Measurements from ENCODE around the gene ISG20. TPM values are rescaled to one million over a fixed set of nuclear protein-coding genes. Genes with fewer than 3 reads are reported as not detected.

ISG20 gene
- total RNA-seq, 1 experiment from 2014 or later: 6.4 TPM

DNA sequence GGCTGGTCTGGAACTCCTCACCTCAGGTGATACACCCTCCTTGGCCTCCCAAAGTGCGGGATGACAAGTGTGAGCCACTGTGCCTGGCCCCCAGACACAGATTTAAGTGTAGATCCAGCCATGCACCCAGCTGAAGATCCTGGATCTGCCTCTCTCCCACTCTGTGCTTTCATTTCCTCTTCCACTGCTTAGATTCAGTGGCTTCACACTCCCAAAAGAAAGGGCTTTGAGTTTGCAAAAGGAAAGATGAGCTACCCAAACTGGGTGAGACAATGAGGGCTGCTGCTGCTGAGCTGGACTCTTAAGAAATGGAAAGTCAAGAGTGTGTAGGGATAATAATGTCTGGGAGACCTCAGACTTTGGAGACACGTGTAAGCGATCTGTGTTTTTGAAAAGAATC lies 45.5 kb downstream of the ISG20 start:
- CTCF ChIA-PET: no interaction called here
- H3K36me3 Mint-ChIP-seq (ENCODE audit: insufficient read depth, unreplicated experiment): no peaks in the 10 kb centered on the region
- intact Hi-C loops (cut with micrococcal nuclease; ENCODE audit: unreplicated experiment): no loop called here

DNA sequence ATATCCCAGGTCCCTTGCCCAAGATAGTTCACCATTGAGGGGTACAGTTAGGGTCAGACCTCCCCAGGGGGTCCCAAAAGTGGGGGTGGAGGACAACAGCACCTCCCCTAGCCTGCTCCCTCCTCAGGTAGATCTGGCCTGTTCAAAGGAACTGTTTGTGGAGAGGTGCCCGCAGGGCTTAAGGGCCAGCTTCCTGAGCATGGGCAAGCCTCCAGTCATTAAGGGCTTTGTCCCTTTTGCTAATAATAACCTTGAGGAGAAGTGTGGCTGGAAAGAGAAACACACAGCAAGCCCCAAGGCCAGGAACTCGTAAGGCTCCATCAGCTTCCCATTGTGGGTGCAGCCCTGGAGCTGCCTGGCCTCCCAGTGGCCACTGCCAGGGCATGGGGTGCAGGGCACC lies 47.4 kb downstream of the ISG20 start:
- Histone ChIP-seq H3K36me3 (ENCODE audit: control insufficient read depth, insufficient read depth, low read length) (no peaks in the 10 kb centered on the region), H3K27me3 (replicated peaks; ENCODE audit: control insufficient read depth, insufficient read depth, low read length) (no peaks in the 10 kb centered on the region), H3K9me3 (no peaks in the 10 kb centered on the region; the same call in 1 of the 2 replicates), H3K4me1 (peaks cover 10% of the 10 kb centered on the region; the same call in 1 of the 2 replicates), H3K4me3 (ENCODE audit: low read depth, low read length) (no peak overlapping the region)
- H3K36me3 Mint-ChIP-seq (ENCODE audit: insufficient read depth, unreplicated experiment): no peaks in the 10 kb centered on the region
- peaks cover 12% of the 10 kb centered on the region for H3K9me3 Mint-ChIP-seq (ENCODE audit: unreplicated experiment)
- CTCF ChIA-PET: no interaction called here
- POLR2A ChIA-PET: no interaction called here
- TF ChIP-seq, protein P1, sequence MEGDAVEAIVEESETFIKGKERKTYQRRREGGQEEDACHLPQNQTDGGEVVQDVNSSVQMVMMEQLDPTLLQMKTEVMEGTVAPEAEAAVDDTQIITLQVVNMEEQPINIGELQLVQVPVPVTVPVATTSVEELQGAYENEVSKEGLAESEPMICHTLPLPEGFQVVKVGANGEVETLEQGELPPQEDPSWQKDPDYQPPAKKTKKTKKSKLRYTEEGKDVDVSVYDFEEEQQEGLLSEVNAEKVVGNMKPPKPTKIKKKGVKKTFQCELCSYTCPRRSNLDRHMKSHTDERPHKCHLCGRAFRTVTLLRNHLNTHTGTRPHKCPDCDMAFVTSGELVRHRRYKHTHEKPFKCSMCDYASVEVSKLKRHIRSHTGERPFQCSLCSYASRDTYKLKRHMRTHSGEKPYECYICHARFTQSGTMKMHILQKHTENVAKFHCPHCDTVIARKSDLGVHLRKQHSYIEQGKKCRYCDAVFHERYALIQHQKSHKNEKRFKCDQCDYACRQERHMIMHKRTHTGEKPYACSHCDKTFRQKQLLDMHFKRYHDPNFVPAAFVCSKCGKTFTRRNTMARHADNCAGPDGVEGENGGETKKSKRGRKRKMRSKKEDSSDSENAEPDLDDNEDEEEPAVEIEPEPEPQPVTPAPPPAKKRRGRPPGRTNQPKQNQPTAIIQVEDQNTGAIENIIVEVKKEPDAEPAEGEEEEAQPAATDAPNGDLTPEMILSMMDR (IDR thresholded peaks at IDR 0.05; ENCODE audit: insufficient read depth in 1 of 2, low read depth in 1 of 2, low read length in 1 of 2, severe bottlenecking in 1 of 2, unreplicated experiment in 1 of 2): no peak
- intact Hi-C loops (cut with micrococcal nuclease; ENCODE audit: unreplicated experiment): no loop called here
- peaks cover 16% of the 10 kb centered on the region for H3K27me3 Mint-ChIP-seq (ENCODE audit: insufficient read depth, unreplicated experiment)
- BruUV-seq (replicated peaks): no TSS peak
- no peak for DNase-seq
- no peak overlapping the region for H3K4me3 Mint-ChIP-seq (ENCODE audit: unreplicated experiment)
- H3K4me1 Mint-ChIP-seq (ENCODE audit: low read depth, unreplicated experiment): no peaks in the 10 kb centered on the region
- no peak overlapping the region for H3K27ac Mint-ChIP-seq (ENCODE audit: unreplicated experiment)

More for the DNA sequence above, 45.5 kb downstream of the ISG20 start:
- no peaks in the 10 kb centered on the region for H3K36me3 ChIP-seq (ENCODE audit: control insufficient read depth, insufficient read depth, low read length)
- Mint-ChIP-seq H3K27me3 (ENCODE audit: insufficient read depth, unreplicated experiment) (peaks cover 9% of the 10 kb centered on the region), H3K4me3 (ENCODE audit: unreplicated experiment) (no peak overlapping the region), H3K27ac (ENCODE audit: unreplicated experiment) (no peak overlapping the region), H3K9me3 (ENCODE audit: unreplicated experiment) (peaks cover 6% of the 10 kb centered on the region), H3K4me1 (ENCODE audit: low read depth, unreplicated experiment) (no peaks in the 10 kb centered on the region)
- no TSS peak for BruUV-seq (replicated peaks)
- no peaks in the 10 kb centered on the region; the same call in 1 of the 2 replicates for H3K9me3 ChIP-seq
- TF ChIP-seq, protein P1 (IDR thresholded peaks at IDR 0.05; ENCODE audit: insufficient read depth in 1 of 2, low read depth in 1 of 2, low read length in 1 of 2, severe bottlenecking in 1 of 2, unreplicated experiment in 1 of 2): no peak
- no peak overlapping the region for H3K4me3 ChIP-seq (ENCODE audit: low read depth, low read length)
- no peaks in the 10 kb centered on the region for H3K27me3 ChIP-seq (replicated peaks; ENCODE audit: control insufficient read depth, insufficient read depth, low read length)
- H3K4me1 ChIP-seq: peaks cover 10% of the 10 kb centered on the region; the same call in 1 of the 2 replicates
- no peak for DNase-seq
- POLR2A ChIA-PET: no interaction called here

DNA sequence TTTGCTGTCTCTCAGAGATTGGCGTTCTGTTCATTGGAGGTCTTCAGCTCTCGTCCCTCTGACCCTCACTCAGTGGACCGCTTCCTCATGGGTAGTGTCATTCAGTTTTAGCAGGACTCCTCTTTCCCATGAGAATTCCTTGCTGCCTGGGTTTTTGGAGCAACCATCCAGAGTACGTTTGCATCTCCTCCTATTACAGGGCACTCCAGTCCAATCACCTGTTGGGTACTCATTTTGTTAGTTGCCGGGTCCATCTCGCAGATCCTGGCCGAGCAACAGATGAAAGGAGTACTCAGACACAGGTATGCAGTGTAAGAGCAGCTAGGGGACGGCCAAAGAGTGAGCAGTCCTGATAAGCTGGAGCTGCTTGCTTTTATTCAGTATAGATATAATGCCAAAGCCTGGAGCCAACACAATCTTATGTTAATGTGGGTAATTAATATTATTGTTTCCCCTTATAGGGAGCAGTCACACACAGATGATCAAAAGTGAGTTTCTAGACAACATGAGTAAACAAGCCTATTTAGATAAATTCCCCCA lies 49.6 kb downstream of the ISG20 start:
- H3K27me3 Mint-ChIP-seq (ENCODE audit: insufficient read depth, unreplicated experiment): peaks cover 18% of the 10 kb centered on the region
- ChIA-PET POLR2A (interaction anchor here (0.5 kb wide), 1 partner anchor 208 kb away, joined by 3 read pairs; no protein-coding TSS in a partner anchor), CTCF (no interaction called here)
- no TSS peak for BruUV-seq (replicated peaks)
- DNase-seq: no peak
- no peaks in the 10 kb centered on the region for H3K36me3 Mint-ChIP-seq (ENCODE audit: insufficient read depth, unreplicated experiment)
- no peak overlapping the region for H3K4me3 Mint-ChIP-seq (ENCODE audit: unreplicated experiment)
- Histone ChIP-seq H3K36me3 (ENCODE audit: control insufficient read depth, insufficient read depth, low read length) (no peaks in the 10 kb centered on the region), H3K9me3 (no peaks in the 10 kb centered on the region; the same call in 1 of the 2 replicates), H3K27me3 (replicated peaks; ENCODE audit: control insufficient read depth, insufficient read depth, low read length) (no peaks in the 10 kb centered on the region), H3K4me1 (no peaks in the 10 kb centered on the region), H3K4me3 (ENCODE audit: low read depth, low read length) (no peak overlapping the region)
- intact Hi-C loops (cut with micrococcal nuclease; ENCODE audit: unreplicated experiment): no loop called here
- H3K9me3 Mint-ChIP-seq (ENCODE audit: unreplicated experiment): peaks cover 12% of the 10 kb centered on the region
- H3K4me1 Mint-ChIP-seq (ENCODE audit: low read depth, unreplicated experiment): no peaks in the 10 kb centered on the region
- TF ChIP-seq, protein P1 (IDR thresholded peaks at IDR 0.05; ENCODE audit: insufficient read depth in 1 of 2, low read depth in 1 of 2, low read length in 1 of 2, severe bottlenecking in 1 of 2, unreplicated experiment in 1 of 2): no peak
- H3K27ac Mint-ChIP-seq (ENCODE audit: unreplicated experiment): no peak overlapping the region
